ENCODE measurements around the gene RHBDD3.

RHBDD3 gene

DNA sequence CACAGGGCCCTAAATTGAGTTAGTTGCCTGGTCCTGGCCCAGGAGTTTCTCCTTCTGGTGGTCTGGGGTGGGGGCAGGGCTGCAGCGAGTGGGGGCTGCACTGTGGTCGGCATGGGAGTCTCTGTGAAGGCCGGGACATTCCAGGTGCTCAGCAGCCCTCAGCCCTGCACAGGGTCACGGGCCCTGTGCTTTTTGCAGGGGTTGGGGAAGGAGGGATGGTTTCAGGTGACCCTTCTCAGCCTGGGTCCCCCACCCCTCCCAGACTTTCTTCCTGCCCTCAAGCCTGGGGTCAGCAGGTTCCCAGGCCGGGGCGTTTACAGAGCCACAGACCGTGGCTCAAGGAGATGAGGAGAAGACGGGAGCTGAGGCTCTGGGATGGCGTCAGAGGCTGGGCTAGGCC is 54.3 kb downstream of the RHBDD3 start:
- Histone ChIP-seq H3K4me3 (ENCODE audit: severe bottlenecking) (no peak overlapping the region), H3K36me3 (ENCODE audit: low read depth) (no peaks in the 10 kb centered on the region), H3K9me3 (ENCODE audit: severe bottlenecking) (no peaks in the 10 kb centered on the region), H3K27ac (ENCODE audit: poor library complexity, severe bottlenecking) (no peak overlapping the region), H3K27me3 (ENCODE audit: insufficient read depth, poor library complexity, severe bottlenecking) (no peaks in the 10 kb centered on the region), H3K4me1 (ENCODE audit: insufficient read depth, poor library complexity, severe bottlenecking) (no peaks in the 10 kb centered on the region)
- ATAC-seq (ENCODE audit: low read depth) (no peak), DNase-seq (ENCODE audit: low spot score) (no peak)
- TF ChIP-seq, protein P1, sequence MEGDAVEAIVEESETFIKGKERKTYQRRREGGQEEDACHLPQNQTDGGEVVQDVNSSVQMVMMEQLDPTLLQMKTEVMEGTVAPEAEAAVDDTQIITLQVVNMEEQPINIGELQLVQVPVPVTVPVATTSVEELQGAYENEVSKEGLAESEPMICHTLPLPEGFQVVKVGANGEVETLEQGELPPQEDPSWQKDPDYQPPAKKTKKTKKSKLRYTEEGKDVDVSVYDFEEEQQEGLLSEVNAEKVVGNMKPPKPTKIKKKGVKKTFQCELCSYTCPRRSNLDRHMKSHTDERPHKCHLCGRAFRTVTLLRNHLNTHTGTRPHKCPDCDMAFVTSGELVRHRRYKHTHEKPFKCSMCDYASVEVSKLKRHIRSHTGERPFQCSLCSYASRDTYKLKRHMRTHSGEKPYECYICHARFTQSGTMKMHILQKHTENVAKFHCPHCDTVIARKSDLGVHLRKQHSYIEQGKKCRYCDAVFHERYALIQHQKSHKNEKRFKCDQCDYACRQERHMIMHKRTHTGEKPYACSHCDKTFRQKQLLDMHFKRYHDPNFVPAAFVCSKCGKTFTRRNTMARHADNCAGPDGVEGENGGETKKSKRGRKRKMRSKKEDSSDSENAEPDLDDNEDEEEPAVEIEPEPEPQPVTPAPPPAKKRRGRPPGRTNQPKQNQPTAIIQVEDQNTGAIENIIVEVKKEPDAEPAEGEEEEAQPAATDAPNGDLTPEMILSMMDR (IDR thresholded peaks at IDR 0.05; ENCODE audit: poor library complexity, severe bottlenecking), result no peak

DNA sequence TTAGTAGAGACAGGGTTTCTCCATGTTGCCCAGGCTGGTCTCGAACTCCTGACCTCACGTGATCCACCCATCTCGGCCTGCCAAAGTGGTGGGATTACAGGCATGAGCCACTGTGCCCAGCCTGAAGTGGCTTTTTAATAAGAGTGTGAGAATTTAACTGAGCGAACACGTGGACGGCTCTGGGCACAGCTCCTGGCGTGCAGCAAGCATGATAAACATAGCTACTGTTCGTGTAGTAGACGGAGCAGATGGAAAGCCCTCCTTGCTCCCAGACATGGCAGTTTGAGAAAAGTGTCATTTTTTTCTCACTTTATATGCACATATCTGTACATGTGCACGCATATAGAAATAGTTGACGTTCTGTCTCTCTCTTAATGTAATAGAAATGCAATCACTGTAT is 55.0 kb downstream of the RHBDD3 start:
- Histone ChIP-seq H3K9me3 (ENCODE audit: severe bottlenecking) (no peaks in the 10 kb centered on the region), H3K27me3 (ENCODE audit: insufficient read depth, poor library complexity, severe bottlenecking) (no peaks in the 10 kb centered on the region), H3K36me3 (ENCODE audit: low read depth) (no peaks in the 10 kb centered on the region), H3K27ac (ENCODE audit: poor library complexity, severe bottlenecking) (no peak overlapping the region), H3K4me3 (ENCODE audit: severe bottlenecking) (no peak overlapping the region), H3K4me1 (ENCODE audit: insufficient read depth, poor library complexity, severe bottlenecking) (no peaks in the 10 kb centered on the region)
- TF ChIP-seq, protein P1 (IDR thresholded peaks at IDR 0.05; ENCODE audit: poor library complexity, severe bottlenecking), result no peak
- DNase-seq (ENCODE audit: low spot score), result no peak
- ATAC-seq (ENCODE audit: low read depth), result no peak

DNA sequence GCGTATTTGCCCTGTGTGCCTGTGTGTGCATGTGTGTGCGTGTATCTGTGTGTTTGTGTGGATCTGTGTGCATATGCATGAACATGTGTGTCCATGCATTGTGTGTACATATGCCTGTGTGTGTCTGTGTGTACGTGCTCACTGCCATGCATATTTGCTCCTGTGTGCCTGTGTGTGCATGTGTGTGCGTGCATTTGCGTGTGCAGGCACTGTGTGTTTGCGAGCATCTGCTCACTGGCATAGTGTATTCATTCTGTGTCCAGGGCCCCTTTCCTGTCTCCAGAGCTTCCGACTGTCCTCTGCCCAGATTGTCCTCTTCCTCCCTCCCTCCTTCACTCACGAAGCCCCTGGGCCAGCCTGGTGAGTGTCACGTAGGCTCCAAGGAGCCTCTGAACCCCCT is 56.3 kb downstream of the RHBDD3 start:
- TF ChIP-seq, protein P1 (IDR thresholded peaks at IDR 0.05; ENCODE audit: poor library complexity, severe bottlenecking), result no peak
- Histone ChIP-seq H3K9me3 (ENCODE audit: severe bottlenecking) (no peaks in the 10 kb centered on the region), H3K4me1 (ENCODE audit: insufficient read depth, poor library complexity, severe bottlenecking) (no peaks in the 10 kb centered on the region), H3K4me3 (ENCODE audit: severe bottlenecking) (no peak overlapping the region), H3K27ac (ENCODE audit: poor library complexity, severe bottlenecking) (no peak overlapping the region), H3K36me3 (ENCODE audit: low read depth) (no peaks in the 10 kb centered on the region), H3K27me3 (ENCODE audit: insufficient read depth, poor library complexity, severe bottlenecking) (peaks cover 5% of the 10 kb centered on the region)
- no peak for DNase-seq (ENCODE audit: low spot score)
- ATAC-seq (ENCODE audit: low read depth), result no peak

DNA sequence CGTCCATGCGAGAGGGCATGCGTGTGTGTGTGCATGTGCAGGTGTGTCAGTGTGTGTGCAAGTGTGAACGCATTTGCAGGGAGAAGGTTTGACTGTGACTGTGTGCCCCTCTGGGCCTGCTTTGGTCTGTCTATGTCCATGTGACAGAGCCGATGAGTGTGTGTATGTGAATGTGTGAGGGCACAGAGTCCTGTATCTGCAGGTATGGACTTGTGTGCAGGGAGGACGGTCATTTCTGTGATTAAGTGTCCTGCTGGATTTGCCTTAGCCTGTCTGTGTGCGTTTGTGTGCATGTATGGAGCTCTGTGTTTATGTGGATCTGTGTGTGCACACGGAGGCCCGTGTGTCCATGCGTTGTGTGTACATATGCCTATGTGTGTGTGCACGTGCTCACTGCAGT is 56.7 kb downstream of the RHBDD3 start:
- Histone ChIP-seq H3K36me3 (ENCODE audit: low read depth) (no peaks in the 10 kb centered on the region), H3K4me1 (ENCODE audit: insufficient read depth, poor library complexity, severe bottlenecking) (no peaks in the 10 kb centered on the region), H3K4me3 (ENCODE audit: severe bottlenecking) (no peak overlapping the region), H3K9me3 (ENCODE audit: severe bottlenecking) (no peaks in the 10 kb centered on the region), H3K27me3 (ENCODE audit: insufficient read depth, poor library complexity, severe bottlenecking) (peaks cover 9% of the 10 kb centered on the region), H3K27ac (ENCODE audit: poor library complexity, severe bottlenecking) (no peak overlapping the region)
- DNase-seq (ENCODE audit: low spot score), result no peak
- TF ChIP-seq, protein P1 (IDR thresholded peaks at IDR 0.05; ENCODE audit: poor library complexity, severe bottlenecking), result no peak
- no peak for ATAC-seq (ENCODE audit: low read depth)
